ENCODE measurements around the gene RRBP1. TPM values are rescaled to one million over a fixed set of nuclear protein-coding genes. Genes with fewer than 3 reads are reported as not detected.
"Not testable (repeated sequence)": the region's sequence is repeated elsewhere in the genome, so short reads cannot be mapped to it uniquely, and the experiment has no call there.

Gene RRBP1
- total RNA-seq, 1 donor from 2014 or later: 355 TPM

DNA sequence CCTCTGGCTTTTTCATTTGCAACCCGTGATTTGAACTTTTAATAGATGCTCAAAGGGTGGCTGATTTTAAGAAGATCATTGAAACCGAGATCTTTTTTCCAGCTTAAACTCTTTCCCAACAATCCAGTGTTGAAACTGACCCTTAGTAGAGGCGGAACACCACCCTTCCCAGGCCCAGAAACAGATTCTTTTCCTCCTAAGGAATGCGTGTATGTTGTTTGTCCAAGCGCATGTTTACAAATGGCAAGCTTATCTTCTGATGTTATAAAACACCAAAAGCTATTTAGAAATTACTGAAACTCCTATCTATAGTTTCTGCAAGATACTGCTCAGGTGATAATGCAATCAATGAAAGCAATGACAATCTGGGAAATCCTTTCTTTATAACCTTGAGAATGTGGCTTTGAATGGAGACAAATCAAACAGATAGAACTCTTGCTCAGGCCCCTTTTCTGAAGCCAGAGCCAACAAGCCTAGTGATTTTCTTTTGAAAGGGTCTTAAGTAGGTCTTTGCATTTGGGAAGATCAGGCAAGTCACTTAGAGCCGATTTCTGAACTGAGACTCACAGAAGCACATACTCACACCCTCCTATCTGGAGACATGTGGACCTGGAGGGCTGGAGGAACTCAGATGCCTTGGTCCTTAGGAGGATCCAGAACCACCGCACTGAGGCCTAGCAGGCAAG lies 26.8 kb upstream of the RRBP1 start:
- no peak for DNase-seq (ENCODE audit: low spot score)

DNA sequence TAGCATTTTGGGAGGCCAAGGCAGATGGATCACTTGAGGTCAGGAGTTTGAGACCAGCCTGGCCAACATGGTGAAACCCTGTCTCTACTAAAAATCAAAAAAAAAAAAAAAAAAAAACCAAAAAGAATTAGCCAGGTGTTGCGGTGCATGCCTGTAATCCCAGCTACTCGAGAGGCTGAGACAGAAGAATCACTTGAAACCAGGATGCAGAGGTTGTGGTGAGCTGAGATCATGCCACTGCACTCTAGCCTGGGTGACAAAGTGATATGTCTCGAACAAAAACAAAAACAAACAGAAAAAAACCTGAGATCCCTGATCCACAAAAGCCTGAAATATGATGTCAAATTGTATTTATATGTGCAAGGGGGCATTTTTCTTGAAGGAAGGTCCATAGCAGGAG lies 25.9 kb upstream of the RRBP1 start:
- not testable (repeated sequence) for DNase-seq (ENCODE audit: low spot score)

DNA sequence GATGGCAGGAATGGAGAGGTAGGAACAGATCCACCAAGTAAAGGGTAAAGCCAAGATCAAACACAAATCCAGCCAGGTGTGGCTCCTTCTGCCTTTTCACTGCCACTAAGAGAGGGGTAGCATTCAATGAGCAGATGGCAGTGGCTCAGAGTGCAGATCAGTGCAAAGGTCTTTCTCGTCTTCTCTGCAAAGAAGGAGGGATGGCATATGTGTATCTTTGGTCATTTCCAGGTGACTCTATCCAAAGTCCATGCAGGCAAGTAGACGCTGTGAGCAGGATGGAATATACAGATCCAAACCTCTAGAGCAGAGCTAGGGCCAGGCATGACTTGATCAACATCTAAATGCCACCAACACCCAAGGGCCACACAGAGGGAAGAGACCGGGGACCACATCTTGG lies 24.6 kb upstream of the RRBP1 start:
- no peak for DNase-seq (ENCODE audit: low spot score)

DNA sequence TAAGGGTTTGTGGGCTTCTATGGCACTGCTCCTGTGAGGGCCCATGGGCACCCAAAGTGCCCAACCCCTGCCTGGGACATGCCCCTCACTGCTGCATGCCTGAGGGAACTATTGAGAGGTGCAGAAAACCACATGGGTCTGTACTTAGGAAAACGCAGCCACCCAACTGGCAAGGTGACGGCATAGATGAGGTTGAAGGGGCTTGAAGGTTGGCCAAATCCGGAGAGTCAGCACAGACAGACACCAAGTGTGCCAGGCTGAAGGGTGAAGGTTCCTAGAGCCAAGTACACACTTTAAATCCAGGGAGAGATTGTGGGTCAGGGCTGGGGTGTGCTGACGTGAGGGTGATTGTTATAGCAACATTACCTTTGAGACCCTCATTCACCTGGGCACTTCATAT lies 23.9 kb upstream of the RRBP1 start:
- DNase-seq (ENCODE audit: low spot score): no peak

DNA sequence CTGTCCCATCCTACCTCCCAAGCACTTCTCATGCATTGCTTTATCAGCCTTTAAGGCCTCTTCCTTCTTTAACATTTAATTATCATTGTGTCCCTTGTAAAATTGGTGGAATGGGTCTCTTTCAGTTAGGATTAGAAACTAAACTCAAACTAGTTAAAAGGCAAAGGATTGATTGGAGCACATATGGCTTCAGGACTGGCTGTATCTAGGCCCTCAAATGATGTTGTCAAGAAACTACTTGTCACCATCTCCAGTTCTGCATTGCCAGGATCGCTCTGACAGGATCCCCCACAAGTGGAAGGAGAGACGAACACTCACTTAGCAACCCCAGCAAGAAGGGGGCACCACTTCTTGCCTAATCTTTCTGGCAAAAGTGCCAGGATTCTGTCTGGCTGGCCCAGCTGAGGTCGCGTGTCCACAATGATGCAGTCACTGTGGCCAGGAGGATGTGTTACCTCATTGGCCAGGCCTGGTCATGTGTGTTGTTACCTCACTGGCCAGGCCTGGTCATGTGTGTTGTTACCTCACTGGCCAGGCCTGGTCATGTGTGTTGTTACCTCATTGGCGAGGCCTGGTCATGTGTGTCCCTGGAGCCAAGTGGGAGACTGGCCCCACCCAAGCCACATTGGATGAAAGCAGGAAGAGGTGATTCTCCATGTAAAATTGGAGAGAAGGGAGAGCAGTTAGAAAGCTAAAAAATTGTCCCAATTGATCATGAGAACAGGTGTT lies 22.7 kb upstream of the RRBP1 start:
- no peak for DNase-seq (ENCODE audit: low spot score)

DNA sequence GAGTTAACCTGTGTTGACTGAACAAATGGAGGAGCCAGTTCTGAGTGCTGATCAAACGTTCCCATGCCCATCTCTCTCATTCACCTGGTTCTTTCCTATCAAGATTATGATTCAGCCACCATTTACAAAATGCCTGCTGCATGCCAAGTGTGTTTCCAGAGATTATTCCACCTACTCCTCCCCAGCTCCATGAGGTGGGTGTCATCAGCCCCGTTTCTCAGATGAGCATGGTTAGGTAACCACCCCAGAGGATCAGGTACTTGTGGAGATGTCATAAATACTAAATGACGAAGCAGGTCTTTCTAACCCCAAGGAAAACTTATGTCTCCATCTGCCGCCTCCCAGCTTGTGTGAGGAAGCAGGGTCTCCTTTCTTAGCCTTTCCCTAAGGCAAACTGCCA lies 19.8 kb upstream of the RRBP1 start:
- DNase-seq (ENCODE audit: low spot score): no peak

DNA sequence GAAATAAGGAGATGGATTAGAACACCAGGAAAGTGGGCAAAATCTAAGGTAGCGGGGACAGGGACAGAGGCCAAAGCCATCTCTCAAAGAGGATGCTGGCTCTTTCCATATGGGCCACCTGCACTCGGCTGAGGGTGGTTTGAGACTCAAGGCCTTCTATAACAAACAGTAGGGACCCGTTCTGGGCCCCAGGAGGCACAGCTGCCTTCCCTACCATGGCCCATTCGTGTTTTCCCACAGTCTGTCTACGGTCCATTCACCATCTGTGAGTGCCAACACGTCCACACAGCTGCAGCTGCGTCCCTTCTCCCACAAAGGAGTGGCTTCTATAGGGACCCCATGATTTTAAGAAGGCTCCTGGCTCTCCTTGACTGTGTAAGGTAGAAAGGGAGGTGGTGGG lies 18.6 kb upstream of the RRBP1 start:
- no peak for DNase-seq (ENCODE audit: low spot score)

DNA sequence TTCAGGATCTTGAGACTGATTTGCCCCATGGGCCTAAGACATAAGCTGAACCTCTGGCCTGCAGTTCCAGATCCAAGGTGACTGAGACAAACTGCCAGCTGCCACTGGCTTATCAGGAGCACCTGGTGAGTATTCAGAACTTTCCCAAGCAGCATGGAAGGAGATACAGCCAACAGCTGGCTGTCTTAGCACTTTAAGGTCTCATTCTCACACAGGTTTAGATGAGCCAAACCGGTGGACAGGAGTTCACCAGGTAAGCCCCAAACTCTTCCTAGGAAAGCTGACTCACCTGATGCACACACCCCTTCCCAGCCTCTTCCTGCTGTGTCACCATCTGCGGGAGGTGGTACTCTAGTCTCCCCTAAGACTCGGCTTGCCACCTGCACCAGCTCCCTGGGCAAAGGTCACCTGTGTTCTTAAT lies 17.9 kb upstream of the RRBP1 start, which contains the start of gene BANF2:
Gene BANF2, plus strand, starts transcription at position 36 of the 421 bp plus-strand sequence. CDS start 25,060 bp downstream, outside the sequence.
- no peak for DNase-seq (ENCODE audit: low spot score)

DNA sequence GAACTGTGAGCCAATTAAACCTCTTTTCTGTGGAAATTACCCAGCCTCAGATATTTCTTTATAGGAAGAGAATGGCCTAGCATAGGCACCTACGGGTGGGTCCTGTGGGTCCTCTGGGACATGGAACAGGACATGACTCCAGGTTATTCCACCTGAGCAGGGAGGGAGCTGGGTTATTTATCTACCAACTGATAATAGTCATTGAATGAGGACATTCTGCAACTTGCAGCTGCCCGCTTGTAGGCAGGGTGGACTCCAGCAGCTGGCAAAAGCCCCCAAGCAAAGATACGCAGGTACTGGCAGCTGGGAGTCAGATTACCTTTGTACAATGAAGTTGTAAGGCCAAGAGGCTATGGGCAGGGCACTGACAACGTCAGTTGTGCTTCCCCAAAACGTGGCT lies 16.3 kb upstream of the RRBP1 start:
- no peak for DNase-seq (ENCODE audit: low spot score)

DNA sequence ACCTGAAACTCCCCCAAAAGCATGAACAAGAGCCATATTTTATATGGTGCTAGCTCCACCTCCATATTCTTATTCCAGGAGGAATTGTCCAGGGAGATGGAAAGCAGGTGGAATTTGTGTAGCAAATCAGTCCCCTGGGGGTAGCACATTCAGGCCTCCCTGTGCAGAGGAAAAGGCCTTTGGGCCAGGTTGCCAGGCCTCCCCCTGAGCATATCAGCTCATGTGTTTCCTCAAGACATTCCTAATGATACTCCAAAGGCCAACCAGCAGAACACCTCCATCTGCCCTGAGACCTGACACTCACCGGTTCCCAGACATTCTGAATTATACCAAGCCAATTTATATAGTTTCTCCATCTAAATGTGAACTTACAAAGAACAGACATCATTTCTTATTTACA lies 15.1 kb upstream of the RRBP1 start:
- no peak for DNase-seq (ENCODE audit: low spot score)

DNA sequence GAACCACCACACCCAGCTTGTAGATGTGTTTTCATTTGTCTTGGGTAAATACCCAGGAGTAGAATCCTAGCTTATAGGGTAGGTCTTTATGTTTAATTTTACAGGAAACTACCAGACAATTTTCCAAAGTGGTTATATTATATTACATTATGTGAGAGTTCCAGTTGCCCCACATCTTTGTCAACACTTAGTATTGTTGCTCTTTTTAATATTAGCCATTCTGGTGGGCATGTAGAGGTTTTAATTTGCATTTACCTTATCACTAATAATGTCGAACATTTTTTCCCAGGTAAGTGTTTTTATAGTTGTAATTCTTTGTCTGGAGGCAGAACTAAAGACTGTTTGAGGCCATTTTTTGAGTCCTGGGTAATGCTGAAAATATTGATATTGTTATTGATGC lies 14.2 kb upstream of the RRBP1 start:
- no peak for DNase-seq (ENCODE audit: low spot score)

DNA sequence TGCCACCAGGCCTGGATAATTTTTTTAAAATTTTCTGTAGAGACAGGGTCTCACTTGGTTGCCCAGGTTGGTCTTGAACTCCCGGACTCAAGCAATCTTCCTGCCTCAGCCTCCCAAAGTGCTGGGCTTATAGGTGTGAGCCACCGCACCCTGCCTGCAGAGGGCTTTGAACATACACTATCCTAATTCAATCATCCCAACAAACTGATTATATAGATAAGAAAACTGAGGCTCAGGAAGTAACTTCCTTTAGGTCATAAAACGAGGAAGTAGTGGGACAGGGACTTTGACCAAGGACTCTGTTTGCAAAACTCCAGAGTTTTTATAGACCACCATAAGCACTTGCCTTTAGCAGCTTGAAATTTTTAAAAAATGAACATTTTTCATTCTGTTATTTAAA lies 12.7 kb upstream of the RRBP1 start:
- DNase-seq (ENCODE audit: low spot score): no peak

DNA sequence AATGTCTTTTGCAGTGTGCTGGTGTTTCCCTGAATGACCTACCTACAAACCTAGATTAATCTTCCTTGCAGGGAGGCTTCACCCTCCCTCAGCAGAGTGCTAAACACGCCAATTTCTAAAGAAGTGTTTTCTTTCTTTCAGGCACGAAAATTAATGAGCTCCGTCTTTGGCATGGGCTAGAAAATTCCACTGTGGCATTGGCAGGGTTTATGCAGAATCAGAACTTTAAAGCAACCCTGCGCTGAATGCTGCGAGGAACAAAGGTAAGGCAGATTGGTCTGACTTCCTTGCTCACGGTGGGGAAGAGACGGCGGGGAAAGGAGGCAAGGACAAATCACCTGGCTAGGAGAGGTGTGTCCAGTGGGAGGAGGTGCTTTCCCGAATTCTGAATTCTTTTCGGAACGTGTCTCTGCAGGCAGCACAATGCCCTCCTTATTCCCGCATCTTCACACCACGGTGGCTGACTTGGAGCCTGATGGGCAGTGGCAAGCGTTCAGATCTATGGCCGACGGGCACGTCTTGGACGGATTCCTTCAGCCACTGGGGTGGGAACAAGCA lies 11.5 kb upstream of the RRBP1 start:
- no peak for DNase-seq (ENCODE audit: low spot score)

DNA sequence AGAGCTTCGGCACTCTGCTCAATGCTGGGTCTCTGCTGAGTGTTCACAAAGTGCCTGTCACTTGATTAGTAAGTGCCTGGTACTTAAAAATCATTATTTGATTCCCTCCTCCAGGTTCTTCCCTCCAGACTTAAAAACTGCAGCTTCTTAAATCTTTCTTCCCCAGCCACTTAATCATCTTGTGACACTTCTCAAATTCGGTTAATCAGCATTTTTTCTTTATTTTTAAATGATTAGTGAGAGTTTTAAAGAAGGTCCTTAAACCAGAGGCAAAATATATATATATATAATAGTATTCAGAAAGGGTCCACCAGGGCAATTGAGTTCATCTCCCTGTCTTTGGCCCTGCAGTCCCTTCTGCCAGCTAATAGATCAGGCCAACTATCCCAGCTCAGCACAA lies 9.7 kb upstream of the RRBP1 start:
- DNase-seq (ENCODE audit: low spot score): no peak

DNA sequence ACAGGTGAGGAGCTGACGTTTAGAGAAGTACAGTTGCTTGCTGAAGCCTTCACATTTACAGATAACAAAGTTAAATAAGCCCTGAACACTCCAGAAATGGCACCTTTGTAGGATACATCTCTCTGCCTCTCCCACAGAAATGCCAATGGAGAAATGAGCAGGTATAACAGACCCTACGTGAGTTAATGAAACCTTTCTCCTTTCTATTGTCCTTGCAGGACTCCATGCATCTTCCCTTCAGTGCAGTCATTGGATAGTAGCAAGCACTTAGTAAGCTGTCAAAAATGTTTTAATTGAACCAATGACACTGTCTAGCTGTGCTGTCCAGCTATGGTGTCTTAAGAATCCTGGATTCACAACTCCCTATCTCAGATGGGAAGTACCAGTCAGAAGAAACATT lies 8.1 kb upstream of the RRBP1 start:
- no peak for DNase-seq (ENCODE audit: low spot score)

DNA sequence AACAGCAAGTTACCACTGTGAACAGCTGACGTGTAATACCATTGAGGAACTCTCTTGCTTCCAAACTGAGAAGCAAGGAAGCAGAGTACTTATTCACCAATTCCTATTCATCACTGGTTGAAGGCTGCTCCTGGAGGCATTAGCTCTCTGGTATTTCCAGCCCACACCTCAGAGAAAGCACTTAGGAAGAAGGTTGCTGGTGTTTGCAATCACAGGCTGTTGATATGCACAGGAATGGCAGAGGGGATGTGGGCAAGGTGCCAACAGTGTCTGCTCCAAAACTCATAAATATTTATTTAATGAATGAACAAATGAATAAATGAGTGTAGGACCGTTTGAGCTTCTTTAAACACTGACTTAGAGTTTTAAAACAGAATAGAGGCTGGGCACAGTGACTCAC lies 6.9 kb upstream of the RRBP1 start:
- DNase-seq (ENCODE audit: low spot score): no peak

DNA sequence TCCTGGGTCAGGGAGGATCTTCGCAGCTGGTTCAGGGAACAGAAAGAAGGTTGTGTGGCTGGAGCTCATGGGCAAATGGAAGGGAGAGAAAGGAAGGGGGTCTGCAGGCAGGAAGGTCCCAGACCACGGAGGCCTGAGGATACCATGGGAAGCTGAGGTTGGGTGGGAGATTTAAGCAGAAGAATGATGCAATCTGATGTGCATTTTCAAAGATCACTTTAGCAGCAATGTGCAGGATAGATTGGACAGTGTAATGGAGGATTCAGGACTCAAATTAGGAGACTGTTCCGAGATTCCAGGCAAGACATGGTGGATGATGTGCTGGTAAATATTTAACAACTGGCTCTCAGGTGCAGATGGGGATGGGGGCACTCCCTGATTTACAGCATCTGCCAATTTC lies 5.8 kb upstream of the RRBP1 start:
- DNase-seq (ENCODE audit: low spot score): no peak

DNA sequence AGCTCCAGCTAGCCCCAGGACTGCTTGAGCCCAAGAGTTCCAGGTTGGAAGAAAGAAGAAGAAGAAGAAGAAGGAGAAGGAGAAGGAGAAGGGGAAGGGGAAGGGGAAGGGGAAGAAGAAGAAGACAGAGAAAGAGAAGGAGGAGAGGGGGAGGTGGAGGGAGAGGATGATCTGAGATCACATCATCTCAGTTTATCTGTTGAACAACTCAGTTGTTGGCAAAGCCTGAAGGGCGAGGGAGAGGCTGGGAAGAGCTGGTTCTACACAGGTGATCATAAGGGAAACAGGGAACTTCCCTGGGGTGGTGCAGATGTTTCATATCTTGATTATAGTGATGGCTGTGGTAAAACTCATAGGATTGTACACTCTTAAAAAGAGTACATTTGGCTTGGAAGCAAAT lies 3.1 kb upstream of the RRBP1 start:
- DNase-seq (ENCODE audit: low spot score): no peak

DNA sequence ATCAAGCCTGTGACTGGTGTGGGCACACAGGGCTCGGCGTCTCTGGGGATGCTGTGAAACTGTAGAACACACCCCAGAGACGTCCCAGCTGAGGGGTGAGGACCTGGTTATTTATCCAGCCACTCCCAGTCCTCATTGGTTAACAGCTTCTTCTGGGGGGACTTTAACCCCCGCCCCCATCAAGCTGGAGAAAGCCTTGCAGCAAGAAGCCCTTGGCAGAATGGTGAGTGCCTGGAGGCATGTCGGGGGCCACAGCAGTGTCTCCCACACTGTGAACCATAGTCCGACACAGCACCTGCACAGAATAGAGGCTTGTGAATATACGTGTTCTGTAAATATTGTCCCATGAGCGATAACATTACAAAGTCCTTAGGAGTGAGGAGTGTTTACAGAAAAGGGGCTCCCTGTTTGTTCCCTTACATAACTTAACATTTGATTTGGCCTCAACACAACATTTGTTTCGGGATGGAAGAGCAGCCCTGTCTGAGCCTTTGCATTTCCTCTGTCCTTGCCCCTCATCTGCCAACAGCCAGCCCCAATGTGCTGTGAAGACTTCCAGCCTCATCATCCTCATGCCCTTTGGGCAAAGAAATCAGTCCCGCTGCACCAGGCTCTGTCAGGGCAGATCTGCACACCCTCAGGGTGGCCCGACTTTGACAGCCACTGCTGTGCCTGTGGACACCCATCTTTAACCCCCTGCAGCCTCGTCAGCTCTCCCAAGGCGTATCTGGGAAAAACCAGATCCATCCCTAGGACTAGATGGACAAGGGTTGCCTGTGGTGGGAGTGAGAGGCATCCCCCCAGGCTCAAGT lies 2.2 kb upstream of the RRBP1 start:
- DNase-seq (ENCODE audit: low spot score): no peak

DNA sequence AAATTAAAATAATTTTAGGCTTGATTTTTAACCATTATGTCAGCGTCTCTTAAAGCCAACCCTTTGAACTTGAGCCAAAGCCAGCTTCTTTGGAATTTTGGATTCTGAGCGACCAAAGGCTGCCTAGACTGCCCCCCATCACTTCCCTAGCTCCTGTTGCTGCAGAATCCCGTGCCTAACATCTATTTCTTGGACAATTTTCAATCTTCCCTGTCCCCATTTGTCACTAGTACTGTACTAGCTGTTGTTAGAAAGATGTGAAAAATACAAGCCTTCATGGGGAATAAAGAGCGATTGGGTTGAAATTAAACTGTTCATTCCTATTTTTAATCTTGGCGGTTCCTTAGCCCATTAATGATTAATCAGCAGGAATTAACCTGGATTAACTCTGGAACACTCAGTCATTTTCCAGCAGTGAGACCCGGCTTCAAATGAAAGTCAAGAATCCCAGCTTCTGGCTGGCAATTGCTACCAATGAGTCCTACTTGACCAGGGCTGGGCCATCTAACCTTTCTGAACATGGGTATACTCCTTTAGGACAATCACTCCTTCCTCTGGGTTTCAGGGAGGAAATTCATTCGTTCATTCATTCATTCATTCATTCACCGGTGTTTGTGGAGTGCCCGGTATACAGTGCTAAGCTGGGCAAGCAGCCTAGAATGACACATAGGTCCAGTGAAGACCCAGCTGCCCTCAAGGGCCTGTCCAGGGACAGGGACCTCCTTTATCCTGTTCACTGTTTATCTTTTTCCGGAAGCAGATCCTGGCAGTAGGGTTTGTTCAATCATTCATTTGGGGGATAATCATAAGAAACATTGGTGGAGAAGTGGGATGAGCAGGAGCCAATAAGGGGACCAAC lies 1.4 kb upstream of the RRBP1 start:
- no peak for DNase-seq (ENCODE audit: low spot score)

DNA sequence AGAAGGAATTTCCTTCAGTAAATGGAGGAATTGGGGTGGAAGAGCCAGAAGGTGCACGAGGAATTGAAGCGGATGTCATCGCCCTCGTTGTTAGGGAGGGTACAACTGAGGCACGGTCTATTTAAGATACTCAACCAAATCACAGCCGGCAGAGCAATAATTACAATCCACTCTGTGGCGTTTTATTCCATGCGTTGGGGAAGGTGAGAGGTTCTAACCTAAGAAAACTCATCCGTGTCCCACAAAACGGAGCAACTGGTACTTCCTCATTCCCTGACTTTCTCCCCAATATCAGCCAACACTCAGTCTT lies 802 bp upstream of the RRBP1 start:
- no peak for DNase-seq (ENCODE audit: low spot score)

DNA sequence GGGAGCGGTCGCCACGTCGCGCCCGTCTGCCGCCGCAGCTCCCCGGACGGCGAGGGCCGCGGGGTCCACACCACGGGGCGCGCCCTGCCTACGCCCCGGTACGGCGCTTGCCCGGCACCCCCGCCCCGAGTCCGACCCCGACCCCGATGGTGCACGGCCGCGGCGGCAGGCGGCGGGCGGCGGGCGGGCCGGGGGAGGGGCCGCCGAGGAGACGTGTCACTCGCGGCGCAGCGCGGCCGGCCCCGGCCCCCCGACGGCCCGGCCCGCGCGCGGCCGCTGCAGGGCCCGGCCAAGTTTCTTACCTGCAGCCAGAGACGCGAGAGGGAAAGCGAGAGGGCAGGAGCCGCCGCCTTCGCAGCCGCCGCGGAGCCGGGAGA lies 328 bp downstream of the RRBP1 start:
- no peak for DNase-seq (ENCODE audit: low spot score)

All from mucosa of gallbladder (tissue), 1 donor.